B cell (primary cell): ENCODE results near the gene DAD1. TPM values are rescaled to one million over a fixed set of nuclear protein-coding genes. Genes with fewer than 3 reads are reported as not detected.

Source experiments
- ATAC-seq: fragments of 200-7000 bp; cut with Tn5 transposase; one replicate; pipeline ENCODE4 v1.10.0; 2021; ENCODE audit warnings: low read depth, mild to moderate bottlenecking, moderate number of reproducible peaks, moderate library complexity
- CTCF ChIA-PET: fragments of 350-600 bp; sonication (Branson Sonifier 250); formaldehyde crosslinking; loops from one replicate; lab custom pipeline; 2021; ENCODE audit warnings: antibody characterized with exemption, inconsistent platforms; lab: Charles Lee
- POLR2A ChIA-PET: fragments of 350-600 bp; sonication (Branson Sonifier 250); formaldehyde crosslinking; loops from one replicate; lab custom pipeline; 2021; ENCODE audit warnings: antibody characterized with exemption; lab: Charles Lee
- DNase-seq: peaks from one replicate; pipeline ENCODE4 v3.0.0; 2013
- H2AFZ ChIP-seq: 2 replicates; pipeline ENCODE4 v1.6.1; 2012; ENCODE audit warnings: mild to moderate bottlenecking, low read depth, low read length; ENCODE audit not compliant: insufficient read depth, poor library complexity, severe bottlenecking
- H3K27ac ChIP-seq, 2 donors: 1 replicate in 1 of 2; 2 replicates in 1 of 2; pipeline ENCODE4 v1.5.1; 2012 to 2013; ENCODE audit warnings: low read length in 2 of 2, mild to moderate bottlenecking in 2 of 2, moderate library complexity in 1 of 2
- H3K27me3 ChIP-seq, 4 experiments: fragments of 200-600 bp in 1 of 4; sonication (generic) in 1 of 4; replicated peaks in 1 of 4; 1 replicate in 2 of 4; 2 replicates in 2 of 4; pipeline versions ENCODE4 v1.6.1 to v1.7.0; 2013 to 2016; ENCODE audit warnings: low read length in 3 of 4, mild to moderate bottlenecking in 2 of 4, mixed read lengths in 1 of 4, moderate library complexity in 1 of 4; ENCODE audit not compliant: insufficient read depth in 4 of 4, control insufficient read depth in 3 of 4; ENCODE audit errors: control extremely low read depth in 1 of 4
- H3K36me3 ChIP-seq, 2 experiments: replicated peaks in 1 of 2; 1 replicate in 1 of 2; 2 replicates in 1 of 2; pipeline versions ENCODE4 v1.6.1 to v1.7.1; 2013; ENCODE audit warnings: low read length in 1 of 2; ENCODE audit not compliant: insufficient read depth in 2 of 2, control insufficient read depth in 1 of 2; ENCODE audit errors: control extremely low read depth in 1 of 2, extremely low read depth in 1 of 2
- H3K4me1 ChIP-seq, 2 donors: fragments of 200-600 bp in 1 of 2; sonication (generic) in 1 of 2; 1 replicate in 1 of 2; 2 replicates in 1 of 2; pipeline versions ENCODE4 v1.5.1 to v1.6.1; 2013 to 2017; ENCODE audit warnings: low read length in 2 of 2; ENCODE audit not compliant: control insufficient read depth in 2 of 2, insufficient read depth in 2 of 2
- H3K4me2 ChIP-seq: replicated peaks from 2 replicates; pipeline ENCODE3; 2012; ENCODE audit warnings: mild to moderate bottlenecking, low read depth, low read length; ENCODE audit not compliant: poor library complexity, severe bottlenecking
- H3K4me3 ChIP-seq, 5 experiments: fragments of 200-600 bp in 1 of 5; sonication (generic) in 1 of 5; 1 replicate in 3 of 5; 2 replicates in 2 of 5; pipeline versions ENCODE4 v1.5.1 to v1.7.0; 2011 to 2016; ENCODE audit warnings: low read length in 4 of 5, mild to moderate bottlenecking in 4 of 5, low read depth in 2 of 5, control low read depth in 1 of 5, moderate library complexity in 1 of 5; ENCODE audit not compliant: insufficient read depth in 1 of 5; ENCODE audit errors: control extremely low read depth in 1 of 5, extremely low read depth in 1 of 5
- H3K79me2 ChIP-seq: fragments of 200-600 bp; sonication (generic); one replicate; pipeline ENCODE4 v1.6.0; 2016; ENCODE audit warnings: low read length; ENCODE audit not compliant: control insufficient read depth, insufficient read depth
- H3K9ac ChIP-seq: fragments of 200-600 bp; sonication (generic); 2 replicates; pipeline ENCODE4 v1.6.1; 2017; ENCODE audit warnings: mild to moderate bottlenecking, low read length, moderate library complexity
- H3K9me3 ChIP-seq, 3 donors: one replicate each; pipeline versions ENCODE4 v1.6.1 to v1.7.1; 2013; ENCODE audit warnings: low read length in 2 of 3; ENCODE audit not compliant: control insufficient read depth in 2 of 3, insufficient read depth in 1 of 3; ENCODE audit errors: control extremely low read depth in 1 of 3
- H4K20me1 ChIP-seq: 2 replicates; pipeline ENCODE4 v1.6.0; 2012; ENCODE audit warnings: mild to moderate bottlenecking, low read length; ENCODE audit not compliant: insufficient read depth, control insufficient read depth, poor library complexity, severe bottlenecking
- H3K27ac Mint-ChIP-seq: one replicate; pipeline ENCODE4 v1.8.0; 2021; ENCODE audit warnings: mixed read lengths
- H3K27me3 Mint-ChIP-seq: one replicate; pipeline ENCODE4 v1.8.0; 2021; ENCODE audit warnings: mixed read lengths
- H3K4me1 Mint-ChIP-seq: one replicate; pipeline ENCODE4 v1.8.0; 2021; ENCODE audit warnings: mixed read lengths
- H3K4me3 Mint-ChIP-seq: one replicate; pipeline ENCODE4 v1.8.0; 2021; ENCODE audit warnings: mixed read lengths
- H3K9me3 Mint-ChIP-seq: one replicate; pipeline ENCODE4 v1.8.0; 2022; ENCODE audit warnings: mixed read lengths; ENCODE audit not compliant: insufficient read depth
- CTCF ChIP-seq: fragments of 200-600 bp; IDR thresholded peaks from one replicate; pipeline ENCODE4 v1.8.0; 2022; ENCODE audit warnings: antibody characterized with exemption, mild to moderate bottlenecking
- EZH2 ChIP-seq: IDR thresholded peaks from 2 replicates; pipeline ENCODE4 v1.6.1; 2012; ENCODE audit warnings: borderline replicate concordance, low read depth, mild to moderate bottlenecking, moderate library complexity, low read length; ENCODE audit not compliant: insufficient read depth, poor library complexity, severe bottlenecking
- WGBS: methylation state at CpG from one replicate; pipeline ENCODE4 v1.1.5; 2013; ENCODE audit warnings: missing lambda C conversion rate; ENCODE audit not compliant: insufficient coverage; 5-methylcytosine and 5-hydroxymethylcytosine counted together
- intact Hi-C: fragments of 100-400 bp; cut with micrococcal nuclease; formaldehyde crosslinking; loops from one replicate; pipeline ENCODE4 v1.10.0; 2022
- polyA plus RNA-seq: library from polyadenylated mRNA; depleted of rRNA; stranded (reverse); fragments of >200 nt; gene quantifications from 2 replicates; pipeline ENCODE4 v1.2.3, GENCODE V29; 2012
- total RNA-seq, 2 donors: library from RNA; stranded (reverse); fragments of 120-200 nt in 1 of 2; gene quantifications; 1 replicate in 1 of 2; 2 replicates in 1 of 2; pipeline versions ENCODE4 v1.2.3 to v1.2.4, GENCODE V29; 2013 to 2022

Gene DAD1
- total and polyA plus RNA-seq, 2 donors (not counting 1 experiment from before 2014, with no cell fraction given), result 77.4 to 114 TPM

GRCh38 chr14:22558221-22558913 is 30.7 kb downstream of the DAD1 start:
- intact Hi-C loops, result loop anchor here (5.0 kb wide), 2 partner anchors 36 to 499 kb away; partner anchors contain the start of gene CDH24
- Histone ChIP-seq H3K4me1 (peaks cover 74 to 91% of the 10 kb centered on the region in 2 donors), H3K27me3 (no peaks in the 10 kb centered on the region), H3K9me3 (no peaks in the 10 kb centered on the region), H2AFZ (peak overlapping the region; percentile 86), H3K9ac (peak overlapping the region; percentile 57), H3K27ac (peak overlapping the region; percentile 99 to 100), H3K4me2 (peak overlapping the region; percentile 86), H3K79me2 (peaks cover 7% of the 10 kb centered on the region), H3K4me3 (no peak overlapping the region), H3K36me3 (no peaks in the 10 kb centered on the region), H4K20me1 (no peaks in the 10 kb centered on the region)
- Mint-ChIP-seq H3K9me3 (no peaks in the 10 kb centered on the region), H3K27ac (peak overlapping the region; percentile 97), H3K4me3 (no peak overlapping the region), H3K4me1 (peaks cover 82% of the 10 kb centered on the region), H3K27me3 (peaks cover 3% of the 10 kb centered on the region)
- ATAC-seq (no peak), DNase-seq (no peak)
- 78% methylated on average over 20 of the region's 25 CpGs for WGBS
- CTCF ChIA-PET, result interaction anchor here (0.6 to 5.6 kb wide), 7 partner anchors 8 to 277 kb away, joined by 3 to 164 read pairs (median 4); no protein-coding TSS in a partner anchor
- POLR2A ChIA-PET, result interaction anchor here (1.6 kb wide), 1 partner anchor 12 kb away, joined by 4 read pairs; no protein-coding TSS in a partner anchor
- no peak for TF ChIP-seq EZH2
- no peak for TF ChIP-seq CTCF

DNA sequence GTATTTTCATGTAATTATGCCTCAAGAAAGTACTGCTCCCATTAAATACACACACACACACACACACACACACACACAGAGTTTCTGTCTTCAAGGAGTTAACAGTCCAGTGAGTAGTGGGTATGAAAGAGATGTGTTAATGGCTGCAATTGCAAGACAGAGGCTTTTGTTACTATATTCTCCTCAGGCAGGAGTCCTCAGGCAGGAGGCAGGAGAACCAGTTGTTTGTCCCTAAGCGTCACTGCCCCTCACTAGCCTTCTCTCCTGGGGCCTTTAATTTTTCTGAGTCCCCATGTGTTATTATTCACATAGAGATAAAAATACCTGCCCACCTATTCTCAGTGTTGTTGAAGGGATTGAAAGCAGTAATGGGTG is 31.2 kb downstream of the DAD1 start:
- ChIA-PET CTCF (interaction anchor here (0.6 to 5.6 kb wide), 7 partner anchors 9 to 277 kb away, joined by 3 to 164 read pairs (median 4); no protein-coding TSS in a partner anchor), POLR2A (interaction anchor here (1.6 kb wide), 1 partner anchor 12 kb away, joined by 4 read pairs; no protein-coding TSS in a partner anchor)
- Mint-ChIP-seq H3K27me3 (peaks cover 3% of the 10 kb centered on the region), H3K9me3 (no peaks in the 10 kb centered on the region), H3K4me1 (peaks cover 83% of the 10 kb centered on the region), H3K27ac (peak overlapping the region; percentile 97), H3K4me3 (peak overlapping the region; percentile 73)
- no peak for ATAC-seq
- Histone ChIP-seq H3K4me2 (peak overlapping the region; percentile 86), H2AFZ (peak overlapping the region; percentile 86), H3K36me3 (no peaks in the 10 kb centered on the region), H3K4me3 (peak overlapping the region in 2 of 5 experiments; percentile 49 to 71), H4K20me1 (no peaks in the 10 kb centered on the region), H3K9ac (peak overlapping the region; percentile 57), H3K79me2 (peaks cover 2% of the 10 kb centered on the region), H3K27ac (peak overlapping the region; percentile 99 to 100), H3K9me3 (no peaks in the 10 kb centered on the region), H3K27me3 (no peaks in the 10 kb centered on the region), H3K4me1 (peaks cover 69 to 88% of the 10 kb centered on the region in 2 donors)
- no peak for TF ChIP-seq CTCF
- no peak for TF ChIP-seq EZH2
- WGBS, result no CpG with 5 or more reads among the region's 1 CpG
- intact Hi-C loops, result loop anchor here (1.0 to 5.0 kb wide), 11 partner anchors 7 to 499 kb away; partner anchors contain the start of gene CDH24
- no peak for DNase-seq
